H1 (cell line): Measurements from ENCODE around the gene TRIM43. TPM values are rescaled to one million over a fixed set of nuclear protein-coding genes. Genes with fewer than 3 reads are reported as not detected.
"Not testable (repeated sequence)": the region's sequence is repeated elsewhere in the genome, so short reads cannot be mapped to it uniquely, and the experiment has no call there.

Experiments used
- CTCF ChIA-PET: fragments of 300-600 bp; sonication (Branson Sonifier 250); formaldehyde crosslinking; loops from one replicate; lab custom pipeline; 2021; ENCODE audit not compliant: partially characterized antibody; lab: Charles Lee
- POLR2A ChIA-PET: fragments of 300-600 bp; sonication (Branson Sonifier 250); formaldehyde crosslinking; loops from one replicate; lab custom pipeline; 2021; ENCODE audit warnings: inconsistent platforms; ENCODE audit not compliant: partially characterized antibody; lab: Charles Lee
- DNase-seq, 2 experiments: peaks; one replicate each; pipeline versions ENCODE4 v3.0.0 to v3.0.0-alpha.2; 2010 to 2022; ENCODE audit warnings: low spot score in 2 of 2, low read depth in 1 of 2, mixed read lengths in 1 of 2
- FAIRE-seq: peaks from 2 replicates; lab custom pipeline; 2011; peaks lifted over from hg19 to GRCh38; lab: Jason Lieb, UNC
- H2AFZ ChIP-seq: 2 replicates; pipeline ENCODE4 v1.8.1; 2012; ENCODE audit warnings: low read length, inconsistent platforms
- H2AK5ac ChIP-seq: 2 replicates; pipeline ENCODE4 v1.6.1; 2013; ENCODE audit warnings: low read depth, low read length
- H2BK120ac ChIP-seq: replicated peaks from 2 replicates; pipeline ENCODE3; 2013; ENCODE audit warnings: low read depth, low read length, inconsistent platforms
- H2BK12ac ChIP-seq: 2 replicates; pipeline ENCODE4 v1.6.1; 2013; ENCODE audit warnings: low read depth, low read length
- H2BK15ac ChIP-seq: 2 replicates; pipeline ENCODE4 v1.6.1; 2013; ENCODE audit warnings: low read length
- H2BK20ac ChIP-seq: 2 replicates; pipeline ENCODE4 v1.6.1; 2013; ENCODE audit warnings: low read length
- H2BK5ac ChIP-seq: 2 replicates; pipeline ENCODE4 v1.6.1; 2013; ENCODE audit warnings: low read depth, low read length
- H3K14ac ChIP-seq: 2 replicates; pipeline ENCODE4 v1.6.1; 2013; ENCODE audit warnings: inconsistent platforms; ENCODE audit not compliant: insufficient read length
- H3K18ac ChIP-seq: 2 replicates; pipeline ENCODE4 v1.6.1; 2013; ENCODE audit warnings: low read length; ENCODE audit errors: extremely low read depth
- H3K23ac ChIP-seq: 2 replicates; pipeline ENCODE4 v1.6.1; 2013; ENCODE audit warnings: inconsistent platforms; ENCODE audit not compliant: insufficient read length
- H3K23me2 ChIP-seq: 2 replicates; pipeline ENCODE4 v1.6.1; 2013; ENCODE audit warnings: low read depth, low read length
- H3K27ac ChIP-seq: 2 replicates; pipeline ENCODE4 v1.6.1; 2011; ENCODE audit warnings: low read depth, low read length, inconsistent platforms
- H3K27me3 ChIP-seq, 4 experiments: replicated peaks in 1 of 4; 1 replicate in 1 of 4; 2 replicates in 3 of 4; pipeline versions ENCODE4 v1.6.1 to v1.8.1; 2011 to 2013; ENCODE audit warnings: low read length in 3 of 4, mild to moderate bottlenecking in 3 of 4, inconsistent platforms in 2 of 4, mixed read lengths in 2 of 4, moderate library complexity in 1 of 4; ENCODE audit not compliant: control insufficient read depth in 3 of 4, insufficient read depth in 3 of 4; ENCODE audit errors: extremely low read depth in 1 of 4
- H3K36me3 ChIP-seq, 4 experiments: 2 replicates each; pipeline versions ENCODE4 v1.6.1 to v1.8.1; 2011 to 2013; ENCODE audit warnings: mild to moderate bottlenecking in 4 of 4, low read length in 3 of 4, moderate library complexity in 2 of 4, control low read depth in 1 of 4, inconsistent platforms in 1 of 4; ENCODE audit not compliant: insufficient read depth in 4 of 4, control insufficient read depth in 2 of 4
- H3K4ac ChIP-seq: replicated peaks from 2 replicates; pipeline ENCODE3; 2013; ENCODE audit warnings: low read length, low read depth, mixed read lengths, inconsistent platforms; ENCODE audit not compliant: insufficient read length
- H3K4me1 ChIP-seq, 4 experiments: replicated peaks in 1 of 4; 1 replicate in 1 of 4; 2 replicates in 3 of 4; pipeline versions ENCODE4 v1.6.1 to v1.8.1; 2011 to 2013; ENCODE audit warnings: low read length in 3 of 4, inconsistent platforms in 2 of 4, mixed read lengths in 1 of 4; ENCODE audit not compliant: insufficient read depth in 4 of 4, control insufficient read depth in 3 of 4
- H3K4me2 ChIP-seq, 2 experiments: 2 replicates each; pipeline versions ENCODE4 v1.6.1 to v1.8.1; 2011 to 2013; ENCODE audit warnings: low read depth in 2 of 2, low read length in 2 of 2, control low read depth in 1 of 2, inconsistent platforms in 1 of 2, mild to moderate bottlenecking in 1 of 2; ENCODE audit not compliant: insufficient read depth in 1 of 2
- H3K4me3 ChIP-seq, 4 experiments: fragments of 200-600, 300-600 bp in 1 of 4; sonication (generic), shearing (Covaris generic), sonication (Bioruptor Twin) in 1 of 4; 2 replicates each; pipeline versions ENCODE4 v1.5.1 to v1.8.1; 2011 to 2016; ENCODE audit warnings: low read length in 4 of 4, low read depth in 3 of 4, control low read depth in 2 of 4, inconsistent platforms in 2 of 4, mild to moderate bottlenecking in 2 of 4, mixed read lengths in 1 of 4, moderate library complexity in 1 of 4; ENCODE audit not compliant: insufficient read depth in 2 of 4; ENCODE audit errors: extremely low read depth in 1 of 4
- H3K56ac ChIP-seq: replicated peaks from 2 replicates; pipeline ENCODE3; 2013; ENCODE audit warnings: low read depth, mild to moderate bottlenecking, mixed read lengths, low read length, inconsistent platforms; ENCODE audit not compliant: insufficient read length
- H3K79me1 ChIP-seq: 2 replicates; pipeline ENCODE4 v1.6.1; 2013; ENCODE audit warnings: low read depth, low read length, control low read depth
- H3K79me2 ChIP-seq, 2 experiments: 2 replicates each; pipeline versions ENCODE4 v1.6.1 to v1.8.1; 2012 to 2013; ENCODE audit warnings: low read length in 2 of 2, mild to moderate bottlenecking in 2 of 2, inconsistent platforms in 1 of 2; ENCODE audit not compliant: insufficient read depth in 2 of 2, control insufficient read depth in 1 of 2
- H3K9ac ChIP-seq, 4 experiments: replicated peaks in 1 of 4; 1 replicate in 1 of 4; 2 replicates in 3 of 4; pipeline versions ENCODE4 v1.6.1 to v1.8.1; 2011 to 2013; ENCODE audit warnings: low read depth in 3 of 4, low read length in 3 of 4, control low read depth in 2 of 4, mild to moderate bottlenecking in 2 of 4, moderate library complexity in 2 of 4, inconsistent platforms in 1 of 4; ENCODE audit errors: extremely low read depth in 1 of 4
- H3K9me3 ChIP-seq, 2 experiments: 2 replicates each; pipeline versions ENCODE4 v1.6.1 to v1.8.1; 2012 to 2013; ENCODE audit warnings: mild to moderate bottlenecking in 2 of 2, moderate library complexity in 2 of 2, control low read depth in 1 of 2, inconsistent platforms in 1 of 2, low read depth in 1 of 2, low read length in 1 of 2, mixed read lengths in 1 of 2; ENCODE audit not compliant: insufficient read depth in 2 of 2
- H4K20me1 ChIP-seq, 2 experiments: replicated peaks in 1 of 2; 2 replicates each; pipeline versions ENCODE3 to v1.8.1; 2011 to 2013; ENCODE audit warnings: inconsistent platforms in 2 of 2, low read length in 2 of 2, mild to moderate bottlenecking in 1 of 2; ENCODE audit not compliant: insufficient read depth in 2 of 2, control insufficient read depth in 1 of 2
- H4K5ac ChIP-seq: 2 replicates; pipeline ENCODE4 v1.6.1; 2013; ENCODE audit warnings: low read length, low read depth, mixed read lengths, inconsistent platforms; ENCODE audit not compliant: insufficient read length
- H4K8ac ChIP-seq: 2 replicates; pipeline ENCODE4 v1.8.0; 2013; ENCODE audit warnings: mild to moderate bottlenecking, moderate library complexity, low read length, inconsistent platforms; ENCODE audit not compliant: insufficient read depth; ENCODE audit errors: extremely low read depth
- H4K91ac ChIP-seq: replicated peaks from 2 replicates; pipeline ENCODE3; 2013; ENCODE audit warnings: low read length, mixed read lengths, inconsistent platforms; ENCODE audit not compliant: insufficient read length
- WGBS, 2 experiments: shearing (Covaris generic) in 1 of 2; methylation state at CpG; one replicate each; pipeline versions ENCODE4 v1.1.6 to v1.1.7; 2013 to 2015; ENCODE audit warnings: low lambda C conversion rate in 2 of 2, mixed read lengths in 2 of 2, inconsistent platforms in 1 of 2, low coverage in 1 of 2, missing lambda C conversion rate in 1 of 2; ENCODE audit not compliant: insufficient replicate concordance in 2 of 2, insufficient coverage in 1 of 2, insufficient read length in 1 of 2; ENCODE audit errors: extremely low coverage in 1 of 2, missing lambda C conversion rate in 1 of 2; 5-methylcytosine and 5-hydroxymethylcytosine counted together
- polyA plus RNA-seq, 7 experiments: library from polyadenylated mRNA; depleted of rRNA in 3 of 7; stranded (reverse) in 5 of 7; unstranded in 2 of 7; fragments of >200 nt in 5 of 7; fragments of 200-250 nt in 2 of 7; gene quantifications; 1 replicate in 5 of 7; 2 replicates in 1 of 7; 4 replicates in 1 of 7; pipeline versions ENCODE4 v1.2.1 to v1.2.3, GENCODE V29; 2011 to 2013; ENCODE audit warnings: missing spikeins in 2 of 7, mixed read lengths in 2 of 7
- total RNA-seq: library from RNA; stranded (reverse); fragmentation: NEBNext Ultra II Directional; extraction: Animal tissue kit (Norgen Biotek cat#: 25700); gene quantifications from 2 replicates; pipeline ENCODE4 v1.2.1, GENCODE V29; 2021

The TRIM43 gene
- total and polyA plus RNA-seq, 2 of the 8 experiments (the other 6 are each of a cell fraction or from before 2014, with no cell fraction given), result not detected

DNA sequence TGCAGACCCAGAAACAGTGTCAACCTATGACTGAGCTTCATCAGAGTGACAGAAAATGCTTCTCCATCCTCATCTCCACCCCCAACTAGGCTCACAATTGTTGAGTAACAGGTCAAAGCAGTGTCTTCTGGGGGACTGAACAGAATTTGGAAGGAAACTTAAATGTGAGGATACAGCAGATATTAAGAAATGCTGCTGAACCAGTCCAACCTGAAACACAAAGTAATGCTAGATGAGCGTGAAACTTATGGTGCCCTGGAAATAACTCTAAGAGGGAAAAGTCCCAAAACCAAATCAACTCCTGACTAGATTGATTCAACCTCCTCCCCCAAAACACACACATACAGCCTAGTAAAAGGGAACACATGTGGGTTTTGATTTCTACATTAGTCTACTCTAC lies 7.5 kb upstream of the TRIM43 start:
- H3K9ac ChIP-seq, H3K27ac ChIP-seq, H3K27me3 ChIP-seq, H3K18ac ChIP-seq, FAIRE-seq, CTCF ChIA-PET, H3K79me2 ChIP-seq, H2BK120ac ChIP-seq, H2BK5ac ChIP-seq, H3K4ac ChIP-seq, H4K20me1 ChIP-seq, H4K8ac ChIP-seq, H2AK5ac ChIP-seq, H2BK12ac ChIP-seq, H2BK20ac ChIP-seq, H3K36me3 ChIP-seq, H4K91ac ChIP-seq, H3K14ac ChIP-seq, DNase-seq, H3K23me2 ChIP-seq, H3K56ac ChIP-seq, H4K5ac ChIP-seq, H3K79me1 ChIP-seq, POLR2A ChIA-PET, H3K4me2 ChIP-seq, H2BK15ac ChIP-seq, H3K23ac ChIP-seq, H3K4me3 ChIP-seq, H2AFZ ChIP-seq, H3K4me1 ChIP-seq: not testable (repeated sequence)
- peaks cover 0 to 13% of the 10 kb centered on the region in 2 experiments; a peak in 2 of 4 replicates for H3K9me3 ChIP-seq
- 64% methylated on average over 1 of the region's 1 CpG; no CpG with 5 or more reads in 1 of the 2 experiments for WGBS, 2 experiments

DNA sequence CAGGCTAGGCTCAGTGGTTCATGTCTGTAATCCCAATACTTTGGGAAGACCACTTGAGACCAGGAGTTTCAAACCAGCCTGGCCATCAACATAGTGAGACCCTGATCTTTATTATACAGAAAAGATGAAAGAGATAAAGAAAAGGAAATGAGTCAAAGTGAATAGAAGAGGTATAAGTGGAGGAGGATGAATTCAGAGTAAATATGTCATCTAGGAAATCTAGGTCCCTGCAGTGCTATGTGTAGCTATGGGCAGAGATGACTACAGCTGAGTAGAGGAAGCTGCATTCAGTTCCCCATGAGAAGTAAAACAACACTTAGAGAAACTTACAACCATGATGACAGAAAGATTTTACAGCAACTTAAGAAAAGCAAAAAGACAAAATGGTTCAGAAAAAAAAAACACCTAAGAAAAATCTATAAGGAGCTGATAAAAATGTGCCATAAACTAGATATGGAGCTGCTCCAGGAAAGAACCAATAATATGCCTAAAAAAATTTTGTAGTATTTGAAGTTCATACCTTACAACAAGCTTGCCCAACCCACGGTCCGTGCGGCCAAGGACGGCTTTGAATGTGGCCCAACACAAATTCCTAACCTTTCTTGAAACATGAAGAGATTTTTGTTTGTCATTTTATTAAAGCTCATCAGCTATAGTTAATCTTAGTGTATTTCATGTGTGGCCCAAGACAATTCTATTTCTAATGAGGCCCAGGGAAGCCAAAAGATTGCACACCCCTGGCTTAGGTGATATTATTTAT lies 1.8 kb upstream of the TRIM43 start:
- H2BK12ac ChIP-seq, H3K36me3 ChIP-seq, H3K79me2 ChIP-seq, H3K56ac ChIP-seq, H4K5ac ChIP-seq, H4K8ac ChIP-seq, H3K9me3 ChIP-seq, H3K4me3 ChIP-seq, H3K79me1 ChIP-seq, H2BK120ac ChIP-seq, H2BK5ac ChIP-seq, H3K27me3 ChIP-seq, H4K20me1 ChIP-seq, H3K9ac ChIP-seq, FAIRE-seq, H3K23ac ChIP-seq, H4K91ac ChIP-seq, H3K4ac ChIP-seq, H3K23me2 ChIP-seq, H2BK20ac ChIP-seq, H2AFZ ChIP-seq, CTCF ChIA-PET, H3K14ac ChIP-seq, H3K4me1 ChIP-seq, H3K4me2 ChIP-seq, POLR2A ChIA-PET, DNase-seq, H2BK15ac ChIP-seq, H3K27ac ChIP-seq, H3K18ac ChIP-seq, H2AK5ac ChIP-seq: not testable (repeated sequence)
- 95% methylated on average over 4 of the region's 4 CpGs; no CpG with 5 or more reads in 1 of the 2 experiments for WGBS, 2 experiments
